Measurements from ENCODE around the gene KBTBD8.

The KBTBD8 gene, protein sequence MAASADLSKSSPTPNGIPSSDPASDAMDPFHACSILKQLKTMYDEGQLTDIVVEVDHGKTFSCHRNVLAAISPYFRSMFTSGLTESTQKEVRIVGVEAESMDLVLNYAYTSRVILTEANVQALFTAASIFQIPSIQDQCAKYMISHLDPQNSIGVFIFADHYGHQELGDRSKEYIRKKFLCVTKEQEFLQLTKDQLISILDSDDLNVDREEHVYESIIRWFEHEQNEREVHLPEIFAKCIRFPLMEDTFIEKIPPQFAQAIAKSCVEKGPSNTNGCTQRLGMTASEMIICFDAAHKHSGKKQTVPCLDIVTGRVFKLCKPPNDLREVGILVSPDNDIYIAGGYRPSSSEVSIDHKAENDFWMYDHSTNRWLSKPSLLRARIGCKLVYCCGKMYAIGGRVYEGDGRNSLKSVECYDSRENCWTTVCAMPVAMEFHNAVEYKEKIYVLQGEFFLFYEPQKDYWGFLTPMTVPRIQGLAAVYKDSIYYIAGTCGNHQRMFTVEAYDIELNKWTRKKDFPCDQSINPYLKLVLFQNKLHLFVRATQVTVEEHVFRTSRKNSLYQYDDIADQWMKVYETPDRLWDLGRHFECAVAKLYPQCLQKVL

GRCh38 chr3:66998113-66998903, at the start of gene KBTBD8:
KBTBD8 (plus strand) TSS chr3:66998307; CDS start chr3:66998356, 49 bp downstream.
- peak; percentile 96 to 97 for DNase-seq

DNA sequence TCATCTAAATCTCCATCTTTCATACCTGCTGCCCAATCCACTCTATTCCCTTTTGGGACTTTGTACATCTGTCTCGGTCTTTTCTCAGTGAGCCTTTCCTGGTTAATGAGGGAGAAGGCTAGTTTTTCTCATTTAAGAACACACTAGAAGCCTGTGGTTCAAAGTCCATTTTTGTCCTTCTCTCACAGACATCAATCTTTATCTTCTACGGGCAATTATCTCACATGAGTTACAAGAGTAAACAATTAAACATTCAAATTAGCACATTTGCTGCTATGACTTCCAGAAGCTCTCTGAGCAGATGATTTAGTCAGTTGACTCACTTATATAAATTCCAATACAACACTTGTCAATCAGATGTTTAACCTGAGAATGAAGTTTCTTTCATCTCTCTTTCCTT, 49.3 kb upstream of the KBTBD8 start:
- DNase-seq, result no peak

- no peak for DNase-seq
Observed at GRCh38 chr3:66949898-66950297, 48.2 kb upstream of the KBTBD8 start.

GRCh38 chr3:66952357-66952756, 45.8 kb upstream of the KBTBD8 start:
- DNase-seq, result no peak

DNA sequence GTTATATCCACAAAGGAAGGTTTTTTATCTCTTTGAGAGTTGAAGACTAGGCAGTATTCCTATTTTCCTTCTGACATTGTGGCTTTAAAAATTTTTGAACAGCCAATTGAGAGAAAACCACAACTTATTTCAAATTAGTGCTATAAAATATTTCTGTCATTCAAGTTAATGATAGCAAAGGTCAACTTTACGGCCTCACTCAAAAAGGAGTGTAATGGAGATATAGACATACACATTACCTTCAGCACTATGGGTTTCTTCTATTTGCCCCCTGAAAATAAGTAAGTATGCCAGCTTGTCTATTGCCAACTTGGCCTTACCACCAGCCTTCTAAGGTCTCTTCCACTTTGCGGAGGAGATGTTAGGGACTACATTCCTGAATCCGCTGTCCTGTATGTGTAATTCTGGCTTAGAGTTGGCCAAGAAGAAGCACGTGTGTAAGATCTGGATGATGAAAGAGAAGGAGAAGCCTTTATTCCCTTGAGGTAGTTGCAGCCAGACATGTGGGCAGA, 44.1 kb upstream of the KBTBD8 start:
- no peak for DNase-seq

DNA sequence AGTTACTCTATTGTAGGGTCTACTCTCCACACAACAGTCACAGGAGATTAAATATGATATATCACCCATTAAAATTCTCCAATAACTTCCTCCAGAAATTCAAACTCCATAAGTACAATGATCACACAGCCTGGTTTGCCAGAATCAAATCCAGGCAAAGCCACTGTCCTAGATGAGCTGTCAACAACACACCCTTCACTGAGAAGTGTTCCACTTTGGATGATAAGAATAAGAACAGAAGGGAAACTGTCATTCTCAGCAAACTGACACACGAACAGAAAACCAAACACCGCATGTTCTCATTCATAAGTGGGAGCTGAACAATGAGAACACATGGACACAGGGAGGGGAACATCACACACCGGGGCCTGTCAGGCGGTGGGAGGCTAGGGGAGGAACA, 41.4 kb upstream of the KBTBD8 start:
- no peak for DNase-seq

GRCh38 chr3:66957367-66957766, 40.7 kb upstream of the KBTBD8 start:
- no peak for DNase-seq

GRCh38 chr3:66958067-66958466, 40.0 kb upstream of the KBTBD8 start:
- DNase-seq, result no peak

GRCh38 chr3:66962664-66963063, 35.4 kb upstream of the KBTBD8 start:
- DNase-seq, result no peak

GRCh38 chr3:66971245-66971644, 26.9 kb upstream of the KBTBD8 start:
- no peak for DNase-seq

- peak; percentile 60 to 75 for DNase-seq
Observed at GRCh38 chr3:66971891-66972551, 26.1 kb upstream of the KBTBD8 start.

DNA sequence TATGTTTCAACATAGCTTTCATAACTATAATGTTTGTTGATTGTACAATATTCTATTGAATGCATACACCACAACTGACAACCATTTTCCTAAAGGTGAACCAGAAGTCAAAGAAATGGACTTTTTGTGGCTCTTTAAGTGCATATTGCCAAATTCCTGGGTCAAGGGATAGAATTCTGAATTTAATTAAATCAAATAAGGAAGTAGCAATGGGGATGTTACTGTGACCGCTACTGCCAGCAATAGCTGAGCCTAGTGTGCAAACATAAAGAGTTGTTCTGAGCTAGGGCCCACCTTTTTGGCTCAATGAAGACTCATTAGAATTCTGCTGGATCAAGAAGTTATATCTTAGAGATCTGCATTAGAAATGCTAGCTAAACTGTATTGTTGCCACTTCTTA, 17.3 kb upstream of the KBTBD8 start:
- no peak for DNase-seq

DNA sequence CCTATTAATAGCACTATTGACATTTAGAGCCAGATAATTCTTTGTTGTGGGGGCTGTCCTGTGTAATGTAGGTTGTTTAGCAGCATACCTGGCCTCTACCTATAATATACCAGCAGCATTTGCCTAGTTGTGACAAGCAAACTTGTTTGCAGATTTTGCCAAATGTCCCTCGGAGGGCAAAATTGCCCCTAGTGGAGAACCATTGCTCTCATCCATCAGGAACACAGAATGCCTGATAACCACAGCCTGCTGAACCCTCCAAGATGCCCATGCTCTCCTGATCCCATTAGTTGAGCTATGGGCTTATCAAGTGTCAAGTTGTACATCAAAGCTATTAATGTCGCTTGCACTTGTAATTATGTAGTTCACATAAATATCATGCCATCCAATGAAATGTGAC, 15.0 kb upstream of the KBTBD8 start:
- no peak for DNase-seq

- DNase-seq, result no peak
Observed at GRCh38 chr3:66985336-66985920, 12.7 kb upstream of the KBTBD8 start.

DNA sequence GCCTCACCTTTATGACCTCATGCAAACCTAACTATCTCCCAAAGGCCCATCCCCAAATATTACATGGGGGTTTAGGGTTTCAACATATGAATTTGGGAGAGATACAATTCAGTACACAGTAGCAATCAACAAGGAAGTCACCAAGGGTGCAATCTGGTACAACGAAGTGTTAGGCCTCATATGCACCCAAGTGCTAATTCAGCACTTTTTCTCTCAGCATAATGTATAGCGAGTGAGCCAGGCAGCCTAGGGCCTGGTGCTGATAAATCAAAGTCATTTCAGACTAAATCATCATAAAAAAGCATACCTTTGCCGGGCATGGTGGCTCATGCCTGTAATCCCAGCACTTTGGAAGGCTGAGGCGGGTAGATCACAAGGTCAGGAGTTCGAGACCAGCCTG, 11.7 kb upstream of the KBTBD8 start:
- DNase-seq, result no peak

GRCh38 chr3:66989241-66989640, 8.9 kb upstream of the KBTBD8 start:
- no peak for DNase-seq

DNA sequence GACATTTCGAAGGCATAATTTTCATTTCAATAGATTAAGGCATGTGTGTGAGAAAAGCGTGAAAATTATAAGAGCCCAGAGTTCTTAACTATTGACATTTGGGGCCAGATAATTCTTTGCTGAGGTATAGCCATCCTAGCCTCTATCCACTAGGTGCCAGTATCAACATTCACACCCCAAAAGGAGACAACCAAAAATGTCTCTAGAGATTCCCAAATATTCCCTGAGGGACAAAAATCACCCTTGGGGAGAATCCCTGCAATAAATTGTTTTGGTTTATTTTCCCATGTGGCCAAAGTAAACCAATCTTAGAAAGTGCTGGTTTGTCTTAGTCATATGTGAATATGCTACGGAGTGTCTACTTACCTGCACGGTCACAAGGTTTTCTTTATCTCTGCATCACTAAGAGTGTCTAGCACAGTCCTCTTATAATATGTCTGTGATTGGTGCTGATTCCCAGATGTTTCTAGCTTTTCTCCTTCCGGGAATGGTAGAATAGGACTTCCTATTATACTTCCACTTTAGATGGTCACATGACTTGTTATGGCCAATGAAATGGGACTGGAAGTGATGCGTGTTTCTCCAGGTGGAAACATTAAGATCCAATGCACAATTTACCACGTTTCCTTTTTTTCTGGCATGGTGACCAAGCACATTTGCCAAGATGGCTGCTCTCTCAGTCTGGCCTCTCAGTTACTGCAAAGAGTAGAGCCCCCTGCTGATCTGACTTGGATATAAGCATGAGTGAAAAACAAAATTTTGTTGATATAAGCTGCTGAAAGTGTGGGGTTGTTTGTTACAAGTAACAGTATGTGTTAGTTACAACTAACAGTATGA, 8.0 kb upstream of the KBTBD8 start:
- no peak for DNase-seq

- no peak for DNase-seq
Observed at GRCh38 chr3:66991459-66991858, 6.6 kb upstream of the KBTBD8 start.

GRCh38 chr3:66993082-66993481, 5.0 kb upstream of the KBTBD8 start:
- DNase-seq, result no peak

DNA sequence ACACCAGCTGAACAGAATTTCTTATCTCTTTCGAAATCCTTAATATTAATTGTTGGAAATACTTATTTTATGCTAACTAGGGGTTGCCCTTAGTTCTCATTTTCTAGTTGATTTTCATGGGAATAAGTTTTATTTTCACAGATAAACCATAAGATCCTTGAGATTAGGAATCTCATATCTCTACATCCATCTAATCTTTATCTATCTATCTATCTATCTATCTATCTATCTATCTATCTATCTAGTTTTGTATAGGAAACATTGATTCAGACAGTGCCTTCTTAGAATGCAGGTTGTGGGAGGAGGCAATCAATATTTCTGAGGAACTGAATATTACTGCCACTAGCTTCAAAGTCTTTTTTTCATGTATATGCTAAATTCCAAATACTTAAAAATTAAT, 3.5 kb upstream of the KBTBD8 start:
- DNase-seq, result no peak

GRCh38 chr3:66996696-66997095, 1.4 kb upstream of the KBTBD8 start:
- DNase-seq, result no peak
